ENCODE measurements around the gene ENTPD1.

- TF ChIP-seq CTCF (conservative IDR thresholded peaks at IDR 0.05) (no peak), EZH2 (IDR thresholded peaks at IDR 0.05; ENCODE audit: low read depth) (no peak)
Observed at GRCh38 chr10:95767884-95768556, 12.1 kb downstream of the ENTPD1 start.
